Gastroesophageal sphincter (tissue), 3 donors: ENCODE data around the gene RRP7A.
"Not testable (repeated sequence)": the region's sequence is repeated elsewhere in the genome, so short reads cannot be mapped to it uniquely, and the experiment has no call there.

ENCODE experiments used
- POLR2AphosphoS5 ChIP-seq: sonication (generic); formaldehyde crosslinking; IDR thresholded peaks from one replicate; pipeline ENCODE4 v1.6.1; 2017; ENCODE audit warnings: antibody characterized with exemption
- TF ChIP-seq, protein P1 (sequence below), 4 experiments: fragments of 200-600 bp in 2 of 4; fragments of 450-650 bp in 2 of 4; sonication (generic) in 1 of 4; IDR thresholded peaks; one replicate each; pipeline ENCODE4 v1.5.1; 2017 to 2019; ENCODE audit warnings: antibody characterized with exemption in 4 of 4, mild to moderate bottlenecking in 2 of 4, moderate library complexity in 2 of 4

DNA sequence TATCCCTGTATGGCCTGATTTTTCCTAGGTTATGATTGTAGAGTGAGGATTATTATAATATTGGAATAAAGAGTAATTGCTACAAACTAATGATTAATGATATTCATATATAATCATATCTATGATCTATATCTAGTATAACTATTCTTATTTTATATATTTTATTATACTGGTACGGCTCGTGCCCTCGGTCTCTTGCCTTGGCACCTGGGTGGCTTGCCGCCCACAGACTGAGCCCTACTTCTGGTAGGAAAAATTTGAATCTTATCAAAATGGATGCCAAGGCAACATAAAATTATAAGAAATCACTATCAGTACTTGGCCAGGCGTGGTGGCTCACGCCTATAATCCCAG is 32.7 kb upstream of the RRP7A start:
- TF ChIP-seq, protein P1, sequence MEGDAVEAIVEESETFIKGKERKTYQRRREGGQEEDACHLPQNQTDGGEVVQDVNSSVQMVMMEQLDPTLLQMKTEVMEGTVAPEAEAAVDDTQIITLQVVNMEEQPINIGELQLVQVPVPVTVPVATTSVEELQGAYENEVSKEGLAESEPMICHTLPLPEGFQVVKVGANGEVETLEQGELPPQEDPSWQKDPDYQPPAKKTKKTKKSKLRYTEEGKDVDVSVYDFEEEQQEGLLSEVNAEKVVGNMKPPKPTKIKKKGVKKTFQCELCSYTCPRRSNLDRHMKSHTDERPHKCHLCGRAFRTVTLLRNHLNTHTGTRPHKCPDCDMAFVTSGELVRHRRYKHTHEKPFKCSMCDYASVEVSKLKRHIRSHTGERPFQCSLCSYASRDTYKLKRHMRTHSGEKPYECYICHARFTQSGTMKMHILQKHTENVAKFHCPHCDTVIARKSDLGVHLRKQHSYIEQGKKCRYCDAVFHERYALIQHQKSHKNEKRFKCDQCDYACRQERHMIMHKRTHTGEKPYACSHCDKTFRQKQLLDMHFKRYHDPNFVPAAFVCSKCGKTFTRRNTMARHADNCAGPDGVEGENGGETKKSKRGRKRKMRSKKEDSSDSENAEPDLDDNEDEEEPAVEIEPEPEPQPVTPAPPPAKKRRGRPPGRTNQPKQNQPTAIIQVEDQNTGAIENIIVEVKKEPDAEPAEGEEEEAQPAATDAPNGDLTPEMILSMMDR (IDR thresholded peaks at IDR 0.05) = not testable (repeated sequence)
- not testable (repeated sequence) for TF ChIP-seq POLR2AphosphoS5
